ENCODE measurements around the gene SMAD3. TPM values are rescaled to one million over a fixed set of nuclear protein-coding genes. Genes with fewer than 3 reads are reported as not detected.

SMAD3 gene
- total and polyA plus RNA-seq, 4 donors: 4.0 to 12.2 (median 5.5) TPM

GRCh38 chr15:67158367-67158766 lies 93.0 kb downstream of the SMAD3 start:
- TF ChIP-seq RXRA (IDR thresholded peaks at IDR 0.05) (no peak), JUND (IDR thresholded peaks at IDR 0.05) (no peak)
- TF ChIP-seq, protein P1, sequence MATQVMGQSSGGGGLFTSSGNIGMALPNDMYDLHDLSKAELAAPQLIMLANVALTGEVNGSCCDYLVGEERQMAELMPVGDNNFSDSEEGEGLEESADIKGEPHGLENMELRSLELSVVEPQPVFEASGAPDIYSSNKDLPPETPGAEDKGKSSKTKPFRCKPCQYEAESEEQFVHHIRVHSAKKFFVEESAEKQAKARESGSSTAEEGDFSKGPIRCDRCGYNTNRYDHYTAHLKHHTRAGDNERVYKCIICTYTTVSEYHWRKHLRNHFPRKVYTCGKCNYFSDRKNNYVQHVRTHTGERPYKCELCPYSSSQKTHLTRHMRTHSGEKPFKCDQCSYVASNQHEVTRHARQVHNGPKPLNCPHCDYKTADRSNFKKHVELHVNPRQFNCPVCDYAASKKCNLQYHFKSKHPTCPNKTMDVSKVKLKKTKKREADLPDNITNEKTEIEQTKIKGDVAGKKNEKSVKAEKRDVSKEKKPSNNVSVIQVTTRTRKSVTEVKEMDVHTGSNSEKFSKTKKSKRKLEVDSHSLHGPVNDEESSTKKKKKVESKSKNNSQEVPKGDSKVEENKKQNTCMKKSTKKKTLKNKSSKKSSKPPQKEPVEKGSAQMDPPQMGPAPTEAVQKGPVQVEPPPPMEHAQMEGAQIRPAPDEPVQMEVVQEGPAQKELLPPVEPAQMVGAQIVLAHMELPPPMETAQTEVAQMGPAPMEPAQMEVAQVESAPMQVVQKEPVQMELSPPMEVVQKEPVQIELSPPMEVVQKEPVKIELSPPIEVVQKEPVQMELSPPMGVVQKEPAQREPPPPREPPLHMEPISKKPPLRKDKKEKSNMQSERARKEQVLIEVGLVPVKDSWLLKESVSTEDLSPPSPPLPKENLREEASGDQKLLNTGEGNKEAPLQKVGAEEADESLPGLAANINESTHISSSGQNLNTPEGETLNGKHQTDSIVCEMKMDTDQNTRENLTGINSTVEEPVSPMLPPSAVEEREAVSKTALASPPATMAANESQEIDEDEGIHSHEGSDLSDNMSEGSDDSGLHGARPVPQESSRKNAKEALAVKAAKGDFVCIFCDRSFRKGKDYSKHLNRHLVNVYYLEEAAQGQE (IDR thresholded peaks at IDR 0.05): no peak
- DNase-seq (ENCODE audit: low spot score): no peak
- H3K36me3 ChIP-seq (ENCODE audit: control insufficient read depth in 4 of 4, insufficient read depth in 3 of 4, low read depth in 1 of 4, low read length in 3 of 4): peaks cover 0 to 3% (median 0%) of the 10 kb centered on the region in 4 donors
- no peak overlapping the region for H3K4me3 ChIP-seq (ENCODE audit: low read depth in 1 of 3, low read length in 3 of 3)
- H3K27me3 ChIP-seq (ENCODE audit: control insufficient read depth in 4 of 4, insufficient read depth in 4 of 4, low read length in 3 of 4): no peaks in the 10 kb centered on the region
- H3K9me3 ChIP-seq (ENCODE audit: control insufficient read depth in 4 of 4, low read length in 3 of 4): no peaks in the 10 kb centered on the region
- no peak overlapping the region for H3K27ac ChIP-seq (ENCODE audit: low read depth in 1 of 2, low read length in 2 of 2)
- no peak overlapping the region for H3K9ac ChIP-seq (ENCODE audit: low read depth in 1 of 2, low read length in 2 of 2)
- peaks cover 0 to 1% (median 0%) of the 10 kb centered on the region in 4 donors for H3K4me1 ChIP-seq (ENCODE audit: control insufficient read depth in 4 of 4, insufficient read depth in 4 of 4, low read length in 3 of 4)
- 72% methylated on average over 7 of the region's 7 CpGs for WGBS

DNA sequence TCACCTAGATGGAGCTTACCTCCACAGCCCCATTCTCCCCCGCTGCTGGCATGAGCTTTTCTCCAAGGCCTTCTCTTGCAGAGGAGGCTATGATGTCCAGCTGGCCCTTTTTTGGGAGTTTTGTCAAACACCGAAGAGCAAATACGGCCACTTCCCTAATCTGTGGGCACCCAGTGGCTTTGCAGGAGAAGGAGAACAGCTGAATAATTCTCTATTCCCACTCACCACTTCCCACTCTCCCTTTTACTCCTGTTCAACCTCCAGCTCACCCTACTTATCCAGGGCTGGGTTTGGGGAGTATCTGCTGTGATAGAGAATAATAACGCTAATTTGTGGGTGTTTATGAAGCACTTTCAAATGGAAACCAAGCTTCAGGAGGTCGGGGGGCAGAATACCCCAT lies 96.0 kb downstream of the SMAD3 start:
- DNase-seq (ENCODE audit: low spot score): no peak
- peaks cover 0 to 4% (median 0%) of the 10 kb centered on the region in 4 donors for H3K4me1 ChIP-seq (ENCODE audit: control insufficient read depth in 4 of 4, insufficient read depth in 4 of 4, low read length in 3 of 4)
- TF ChIP-seq RAD21 (IDR thresholded peaks at IDR 0.05) (no peak), TAF1 (conservative IDR thresholded peaks at IDR 0.05) (no peak)
- 97% methylated on average over 5 of the region's 5 CpGs for WGBS
- H3K9ac ChIP-seq (ENCODE audit: low read depth in 1 of 2, low read length in 2 of 2): no peak overlapping the region
- H3K27ac ChIP-seq (ENCODE audit: low read depth in 1 of 2, low read length in 2 of 2): no peak overlapping the region
- peaks cover 0 to 18% (median 3%) of the 10 kb centered on the region in 4 donors for H3K36me3 ChIP-seq (ENCODE audit: control insufficient read depth in 4 of 4, insufficient read depth in 3 of 4, low read depth in 1 of 4, low read length in 3 of 4)
- H3K27me3 ChIP-seq (ENCODE audit: control insufficient read depth in 4 of 4, insufficient read depth in 4 of 4, low read length in 3 of 4): no peaks in the 10 kb centered on the region
- H3K4me3 ChIP-seq (ENCODE audit: low read depth in 1 of 3, low read length in 3 of 3): no peak overlapping the region
- no peaks in the 10 kb centered on the region for H3K9me3 ChIP-seq (ENCODE audit: control insufficient read depth in 4 of 4, low read length in 3 of 4)

DNA sequence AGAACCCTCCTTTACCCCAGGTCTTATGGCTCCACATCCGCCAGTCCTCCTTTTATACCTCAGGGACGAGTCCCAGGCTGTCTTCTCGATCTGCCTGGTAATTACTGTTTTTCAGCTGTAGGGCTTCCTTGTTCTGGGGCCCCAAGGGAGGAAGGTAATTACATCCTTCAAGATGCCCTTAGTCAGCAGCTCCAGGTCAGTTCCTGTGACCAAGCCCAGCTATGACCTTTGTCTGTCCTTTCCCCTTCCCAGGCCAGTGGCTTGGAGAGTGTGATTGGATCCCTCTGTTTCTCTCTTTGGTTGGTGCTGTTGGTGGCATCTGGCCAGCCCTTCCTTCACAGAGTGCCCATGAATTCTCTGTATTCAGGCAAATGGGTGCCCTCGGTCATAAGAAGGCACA lies 96.5 kb downstream of the SMAD3 start:
- DNase-seq (ENCODE audit: low spot score): no peak
- Histone ChIP-seq H3K9ac (ENCODE audit: low read depth in 1 of 2, low read length in 2 of 2) (no peak overlapping the region), H3K9me3 (ENCODE audit: control insufficient read depth in 4 of 4, low read length in 3 of 4) (no peaks in the 10 kb centered on the region), H3K4me1 (ENCODE audit: control insufficient read depth in 4 of 4, insufficient read depth in 4 of 4, low read length in 3 of 4) (peaks cover 0 to 5% (median under 1%) of the 10 kb centered on the region in 4 donors), H3K36me3 (ENCODE audit: control insufficient read depth in 4 of 4, insufficient read depth in 3 of 4, low read depth in 1 of 4, low read length in 3 of 4) (peaks cover 0 to 22% (median 4%) of the 10 kb centered on the region in 4 donors), H3K27ac (ENCODE audit: low read depth in 1 of 2, low read length in 2 of 2) (no peak overlapping the region), H3K27me3 (ENCODE audit: control insufficient read depth in 4 of 4, insufficient read depth in 4 of 4, low read length in 3 of 4) (no peaks in the 10 kb centered on the region), H3K4me3 (ENCODE audit: low read depth in 1 of 3, low read length in 3 of 3) (no peak overlapping the region)
- 90% methylated on average over 4 of the region's 4 CpGs for WGBS
- TF ChIP-seq NR2F2 (IDR thresholded peaks at IDR 0.05) (no peak), CTCF (IDR thresholded peaks at IDR 0.05; ENCODE audit: low read depth, low read length, missing input control) (no peak), GABPA (IDR thresholded peaks at IDR 0.05 in 1 of 2, conservative IDR thresholded peaks at IDR 0.05 in 1 of 2) (no peak), RXRA (IDR thresholded peaks at IDR 0.05) (no peak), FOXA1 (IDR thresholded peaks at IDR 0.05) (no peak), ZBTB33 (IDR thresholded peaks at IDR 0.05) (no peak), EGR1 (IDR thresholded peaks at IDR 0.05; ENCODE audit: low read depth in 2 of 2) (no peak)
- TF ChIP-seq, protein P2, sequence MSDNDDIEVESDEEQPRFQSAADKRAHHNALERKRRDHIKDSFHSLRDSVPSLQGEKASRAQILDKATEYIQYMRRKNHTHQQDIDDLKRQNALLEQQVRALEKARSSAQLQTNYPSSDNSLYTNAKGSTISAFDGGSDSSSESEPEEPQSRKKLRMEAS (IDR thresholded peaks at IDR 0.05): no peak

Data from liver (tissue), 9 donors.